GM19455 (cell line): ENCODE results near the gene WDR13.

Source experiments
- ATAC-seq: cut with Tn5 transposase; IDR thresholded peaks from one replicate; pipeline ENCODE4 v1.9.1; 2021; ENCODE audit not compliant: unreplicated experiment

The WDR13 gene

GRCh38 chrX:48592971-48593370 is 4.3 kb upstream of the WDR13 start:
- no peak for ATAC-seq

- no peak for ATAC-seq
Measured at GRCh38 chrX:48595929-48596328, 1.4 kb upstream of the WDR13 start.

- no peak for ATAC-seq
Measured at GRCh38 chrX:48598614-48599013, 1.3 kb downstream of the WDR13 start.

- no peak for ATAC-seq
Measured at GRCh38 chrX:48599341-48599740, 2.0 kb downstream of the WDR13 start.

DNA sequence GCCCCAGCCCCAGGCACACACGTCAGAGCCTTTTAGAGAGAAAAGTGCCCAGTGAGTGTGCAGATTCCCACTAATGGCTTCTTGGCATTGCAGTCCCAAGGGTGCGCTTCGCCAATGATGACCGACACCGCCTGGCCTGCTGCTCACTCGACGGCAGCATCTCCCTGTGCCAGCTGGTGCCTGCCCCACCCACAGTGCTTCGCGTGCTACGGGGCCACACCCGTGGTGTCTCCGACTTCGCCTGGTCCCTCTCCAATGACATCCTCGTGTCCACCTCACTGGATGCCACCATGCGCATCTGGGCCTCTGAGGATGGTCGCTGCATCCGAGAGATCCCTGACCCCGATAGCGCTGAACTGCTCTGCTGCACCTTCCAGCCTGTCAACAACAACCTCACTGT is 2.9 kb downstream of the WDR13 start:
- ATAC-seq: no peak

DNA sequence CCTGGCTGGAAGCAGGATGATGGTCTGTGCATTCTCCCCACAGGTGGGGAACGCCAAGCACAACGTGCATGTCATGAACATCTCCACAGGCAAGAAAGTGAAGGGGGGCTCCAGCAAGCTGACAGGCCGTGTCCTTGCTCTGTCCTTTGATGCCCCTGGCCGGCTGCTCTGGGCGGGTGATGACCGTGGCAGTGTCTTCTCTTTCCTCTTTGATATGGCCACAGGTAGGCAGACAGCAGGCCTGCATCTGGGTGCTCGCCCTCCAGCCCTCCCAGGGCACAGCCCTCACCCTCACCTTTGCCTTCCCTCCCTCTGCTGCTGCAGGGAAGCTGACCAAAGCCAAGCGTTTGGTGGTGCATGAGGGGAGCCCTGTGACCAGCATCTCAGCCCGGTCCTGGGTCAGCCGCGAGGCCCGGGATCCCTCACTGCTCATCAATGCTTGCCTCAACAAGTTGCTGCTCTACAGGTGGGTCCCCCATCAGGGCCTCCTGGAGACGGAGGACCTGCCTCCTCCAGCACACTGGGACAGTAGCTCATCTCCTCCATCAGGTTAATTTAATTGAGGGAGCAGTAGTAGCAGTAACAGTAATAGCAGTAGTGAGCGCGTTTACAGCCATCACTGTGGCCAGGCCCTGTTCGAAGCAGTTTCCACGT is 4.6 kb downstream of the WDR13 start:
- no peak for ATAC-seq

- no peak for ATAC-seq
Measured at GRCh38 chrX:48604701-48605100, 7.4 kb downstream of the WDR13 start.

DNA sequence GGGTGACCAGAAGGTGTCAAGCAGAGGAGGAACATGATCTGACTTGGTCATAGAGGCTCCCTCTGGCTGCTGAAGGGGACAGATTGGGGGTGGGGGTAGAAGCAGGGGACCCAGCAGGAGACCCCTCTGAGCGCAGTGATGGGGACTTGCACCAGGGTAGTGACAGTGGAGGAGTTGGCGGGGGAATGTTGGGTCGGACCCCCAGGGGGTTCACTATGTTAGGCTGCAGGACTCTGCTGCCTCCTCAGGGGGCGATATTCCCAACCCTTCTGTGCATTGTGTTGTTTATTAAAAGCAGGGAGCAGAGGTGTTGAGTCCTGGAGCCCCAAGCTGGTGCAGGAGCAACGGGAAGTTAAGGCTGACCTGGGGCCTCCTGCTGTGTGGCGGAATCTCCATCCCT is 8.8 kb downstream of the WDR13 start:
- ATAC-seq: no peak

- ATAC-seq: no peak
Measured at GRCh38 chrX:48611703-48612102, 14.4 kb downstream of the WDR13 start.

- ATAC-seq: no peak
Measured at GRCh38 chrX:48613502-48614160, 16.3 kb downstream of the WDR13 start.

GRCh38 chrX:48616576-48616975 is 19.3 kb downstream of the WDR13 start:
- no peak for ATAC-seq

- ATAC-seq: no peak
Measured at GRCh38 chrX:48617542-48618340, 20.4 kb downstream of the WDR13 start.

GRCh38 chrX:48626401-48627298 is 29.4 kb downstream of the WDR13 start:
- no peak for ATAC-seq

GRCh38 chrX:48631376-48632090 is 34.2 kb downstream of the WDR13 start:
- ATAC-seq: no peak

DNA sequence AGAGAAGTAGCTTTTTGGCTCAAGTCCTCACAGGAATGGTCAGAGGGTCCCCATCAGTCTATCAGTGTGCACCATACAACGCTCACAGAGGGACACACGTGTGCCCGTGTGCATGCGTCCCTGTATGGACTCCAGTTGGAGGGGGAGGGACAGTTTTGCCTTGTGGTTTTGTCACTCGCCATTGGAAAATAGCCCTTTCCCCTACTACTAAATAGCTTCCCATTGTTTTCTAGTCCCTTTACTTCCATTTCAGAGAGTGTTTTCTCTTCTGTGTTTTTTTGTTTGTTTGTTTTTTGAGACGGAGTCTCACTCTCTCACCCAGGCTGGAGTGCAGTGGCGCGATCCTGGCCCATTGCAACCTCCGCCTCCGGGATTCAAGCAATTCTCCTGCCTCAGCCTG is 34.9 kb downstream of the WDR13 start:
- ATAC-seq: no peak

DNA sequence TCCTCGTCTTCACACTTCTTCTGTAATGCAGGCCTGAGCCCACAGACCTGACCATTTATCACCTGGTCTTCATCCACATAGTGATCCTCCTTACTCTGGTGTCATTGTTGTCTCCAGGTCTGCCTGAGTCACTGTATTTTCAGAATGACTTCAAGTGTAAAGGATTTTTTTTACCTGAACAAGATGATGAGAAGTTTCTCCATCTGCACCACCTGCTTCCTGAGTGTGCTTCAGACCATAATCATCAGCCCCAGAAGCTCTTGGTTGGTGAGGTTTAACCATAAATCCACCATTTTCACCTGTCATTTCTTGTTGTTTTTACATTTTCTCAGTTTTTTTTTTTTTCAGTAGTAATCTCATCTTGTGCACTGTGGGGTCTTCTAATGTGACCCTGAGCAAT is 39.0 kb downstream of the WDR13 start:
- no peak for ATAC-seq

DNA sequence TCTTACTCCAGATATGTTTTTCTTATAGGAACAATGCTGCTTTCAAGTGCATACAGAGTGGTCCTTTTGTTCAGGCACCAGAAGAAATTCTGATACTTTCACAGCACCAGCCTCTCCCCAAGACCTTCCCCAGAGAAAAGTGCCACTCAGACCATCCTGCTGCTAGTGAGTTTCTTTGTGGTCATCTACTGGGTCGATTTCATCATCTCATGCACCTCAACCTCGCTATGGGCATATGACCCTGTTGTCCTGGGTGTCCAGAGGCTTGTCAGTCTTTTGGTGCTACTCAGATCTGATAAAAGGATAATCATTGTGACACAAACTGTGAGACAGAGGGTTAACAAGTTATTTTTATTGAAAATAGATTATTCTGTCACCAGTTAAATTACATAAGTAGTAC is 39.5 kb downstream of the WDR13 start:
- no peak for ATAC-seq

GRCh38 chrX:48645669-48646068 is 48.4 kb downstream of the WDR13 start:
- ATAC-seq: no peak

DNA sequence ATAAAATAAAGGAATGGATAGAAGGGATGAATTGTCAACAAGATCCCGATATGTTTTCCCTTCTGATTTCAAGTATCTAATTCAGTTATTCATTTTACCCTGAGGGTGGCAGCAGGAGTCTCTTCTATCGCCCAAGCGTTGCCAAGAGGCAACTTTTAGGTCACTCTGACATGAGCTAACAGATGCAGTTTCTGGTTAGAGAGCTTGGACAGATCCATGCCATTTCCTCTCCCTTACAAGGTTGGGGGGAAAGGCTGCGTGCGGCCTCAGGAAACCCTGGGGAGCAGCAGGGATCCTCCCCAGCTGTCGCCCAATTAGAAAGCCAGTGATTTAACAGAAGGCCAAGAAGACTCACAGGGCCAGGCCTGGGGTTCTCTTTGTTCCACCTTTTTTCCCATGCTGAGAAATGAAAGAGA is 51.1 kb downstream of the WDR13 start:
- ATAC-seq: no peak

DNA sequence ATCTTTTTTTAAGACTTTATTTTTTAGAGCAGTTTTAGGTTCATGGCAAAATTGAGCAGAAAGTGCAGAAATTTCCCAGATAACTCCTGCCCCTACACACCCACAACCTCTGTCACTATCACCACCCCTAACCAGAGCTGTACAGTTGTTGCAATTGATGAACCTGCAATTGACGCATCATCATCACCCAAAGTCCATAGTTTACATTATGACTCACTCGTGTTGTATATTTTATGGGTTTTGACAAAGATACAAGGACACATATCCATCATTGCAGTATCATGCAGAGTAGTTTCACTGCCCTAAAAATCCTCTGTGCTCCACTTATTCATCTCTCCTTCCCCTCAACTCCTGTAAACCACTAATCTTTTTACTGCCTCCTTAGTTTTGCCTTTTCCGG is 51.8 kb downstream of the WDR13 start:
- ATAC-seq: no peak
